SU-DHL-6 (cell line): ENCODE measurements around the gene CC2D2B.
"Not testable (repeated sequence)": the region's sequence is repeated elsewhere in the genome, so short reads cannot be mapped to it uniquely, and the experiment has no call there.

Experiments used
- H2AFZ ChIP-seq: fragments of 200-600 bp; sonication (generic); 2 replicates; pipeline ENCODE4 v1.6.1; 2014; ENCODE audit warnings: low read depth, mild to moderate bottlenecking, moderate library complexity, mixed read lengths, antibody characterized with exemption, low read length; ENCODE audit not compliant: severe bottlenecking
- H3F3A ChIP-seq: fragments of 200-600 bp; shearing (Covaris generic); 2 replicates; pipeline ENCODE4 v1.6.0; 2016; ENCODE audit warnings: antibody characterized with exemption, mild to moderate bottlenecking; ENCODE audit not compliant: insufficient read depth
- H3K27ac ChIP-seq: fragments of 200-600 bp; sonication (generic); 2 replicates; pipeline ENCODE4 v1.5.1; 2016; ENCODE audit warnings: low read depth, mild to moderate bottlenecking, low read length, moderate library complexity, mixed read lengths
- H3K27me3 ChIP-seq: fragments of 200-600 bp; sonication (generic), shearing (Covaris generic); 2 replicates; pipeline ENCODE4 v1.6.0; 2014; ENCODE audit warnings: mild to moderate bottlenecking, low read length
- H3K36me3 ChIP-seq: fragments of 200-600 bp; sonication (generic); 2 replicates; pipeline ENCODE4 v1.6.1; 2014; ENCODE audit warnings: mild to moderate bottlenecking, low read length, mixed read lengths
- H3K4me2 ChIP-seq: fragments of 300-600, 200-600 bp; shearing (Covaris generic), sonication (generic); 2 replicates; pipeline ENCODE4 v1.6.0; 2014; ENCODE audit warnings: low read length, low read depth, mild to moderate bottlenecking; ENCODE audit not compliant: poor library complexity, severe bottlenecking
- H3K4me3 ChIP-seq: fragments of 200-600 bp; sonication (generic); 2 replicates; pipeline ENCODE4 v1.5.1; 2014; ENCODE audit warnings: antibody characterized with exemption, low read length, mild to moderate bottlenecking, mixed read lengths; ENCODE audit not compliant: insufficient read depth, poor library complexity, severe bottlenecking
- H3K79me2 ChIP-seq: fragments of 200-600 bp; sonication (generic); 2 replicates; pipeline ENCODE4 v1.6.1; 2014; ENCODE audit warnings: mild to moderate bottlenecking, low read length, moderate library complexity; ENCODE audit not compliant: insufficient read depth
- H3K9ac ChIP-seq: fragments of 200-600 bp; sonication (generic); 2 replicates; pipeline ENCODE4 v1.7.0; 2014; ENCODE audit warnings: mild to moderate bottlenecking, low read length
- H3K9me2 ChIP-seq: fragments of 200-600 bp; sonication (generic); replicated peaks from 2 replicates; pipeline ENCODE4 v1.6.1; 2014; ENCODE audit warnings: low read length; ENCODE audit not compliant: insufficient read depth
- H3K9me3 ChIP-seq: fragments of 200-600 bp; sonication (generic); 2 replicates; pipeline ENCODE4 v1.6.1; 2014; ENCODE audit warnings: low read length, mixed read lengths; ENCODE audit not compliant: insufficient read depth
- H4K20me1 ChIP-seq: fragments of 200-600 bp; sonication (generic); 2 replicates; pipeline ENCODE4 v1.6.1; 2014; ENCODE audit warnings: low read depth, mild to moderate bottlenecking, antibody characterized with exemption, low read length, moderate library complexity, mixed read lengths
- EZH2phosphoT487 ChIP-seq: fragments of 200-600 bp; sonication (generic), shearing (Covaris generic); conservative IDR thresholded peaks from 2 replicates; pipeline ENCODE4 v1.6.1; 2018; ENCODE audit warnings: mild to moderate bottlenecking, antibody characterized with exemption, low read length, moderate library complexity, mixed read lengths
- TF ChIP-seq, protein P1 (sequence below): fragments of 200-600 bp; sonication (generic); IDR thresholded peaks from one replicate; pipeline ENCODE4 v1.5.1; 2017; ENCODE audit warnings: antibody characterized with exemption, mild to moderate bottlenecking, low read length, moderate library complexity; ENCODE audit not compliant: insufficient read depth, poor library complexity, severe bottlenecking

CC2D2B gene

DNA sequence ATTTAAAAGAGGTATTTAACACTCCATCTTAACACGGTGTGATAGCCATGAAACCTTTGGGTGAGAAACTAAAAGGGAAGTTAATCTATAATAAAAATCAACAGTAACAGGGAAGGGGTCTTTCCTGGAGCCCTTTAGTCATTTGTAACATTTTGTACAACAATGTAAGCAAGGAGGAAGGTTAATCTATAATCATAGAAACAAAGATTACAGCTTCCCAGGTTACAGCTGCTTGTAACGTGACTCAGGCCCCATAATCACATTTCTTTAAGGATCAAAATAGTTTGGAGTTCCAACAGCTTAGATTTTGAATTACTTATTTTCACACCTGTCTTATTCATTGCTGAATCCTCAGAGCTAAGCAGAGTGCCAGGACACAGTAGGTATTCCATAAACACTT lies 17.9 kb upstream of the CC2D2B start:
- H3K27ac ChIP-seq: no peak overlapping the region
- no peak for TF ChIP-seq EZH2phosphoT487
- TF ChIP-seq, protein P1, sequence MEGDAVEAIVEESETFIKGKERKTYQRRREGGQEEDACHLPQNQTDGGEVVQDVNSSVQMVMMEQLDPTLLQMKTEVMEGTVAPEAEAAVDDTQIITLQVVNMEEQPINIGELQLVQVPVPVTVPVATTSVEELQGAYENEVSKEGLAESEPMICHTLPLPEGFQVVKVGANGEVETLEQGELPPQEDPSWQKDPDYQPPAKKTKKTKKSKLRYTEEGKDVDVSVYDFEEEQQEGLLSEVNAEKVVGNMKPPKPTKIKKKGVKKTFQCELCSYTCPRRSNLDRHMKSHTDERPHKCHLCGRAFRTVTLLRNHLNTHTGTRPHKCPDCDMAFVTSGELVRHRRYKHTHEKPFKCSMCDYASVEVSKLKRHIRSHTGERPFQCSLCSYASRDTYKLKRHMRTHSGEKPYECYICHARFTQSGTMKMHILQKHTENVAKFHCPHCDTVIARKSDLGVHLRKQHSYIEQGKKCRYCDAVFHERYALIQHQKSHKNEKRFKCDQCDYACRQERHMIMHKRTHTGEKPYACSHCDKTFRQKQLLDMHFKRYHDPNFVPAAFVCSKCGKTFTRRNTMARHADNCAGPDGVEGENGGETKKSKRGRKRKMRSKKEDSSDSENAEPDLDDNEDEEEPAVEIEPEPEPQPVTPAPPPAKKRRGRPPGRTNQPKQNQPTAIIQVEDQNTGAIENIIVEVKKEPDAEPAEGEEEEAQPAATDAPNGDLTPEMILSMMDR: no peak
- no peak overlapping the region for H3K4me2 ChIP-seq
- H3K79me2 ChIP-seq: no peaks in the 10 kb centered on the region
- no peaks in the 10 kb centered on the region for H3K27me3 ChIP-seq
- H3F3A ChIP-seq: no peaks in the 10 kb centered on the region
- H3K9me3 ChIP-seq: no peaks in the 10 kb centered on the region
- H3K9ac ChIP-seq: no peak overlapping the region
- no peaks in the 10 kb centered on the region for H4K20me1 ChIP-seq
- H2AFZ ChIP-seq: no peak overlapping the region
- no peak overlapping the region for H3K4me3 ChIP-seq
- no peaks in the 10 kb centered on the region for H3K9me2 ChIP-seq
- H3K36me3 ChIP-seq: peaks cover 3% of the 10 kb centered on the region; the same call in 1 of the 2 replicates

DNA sequence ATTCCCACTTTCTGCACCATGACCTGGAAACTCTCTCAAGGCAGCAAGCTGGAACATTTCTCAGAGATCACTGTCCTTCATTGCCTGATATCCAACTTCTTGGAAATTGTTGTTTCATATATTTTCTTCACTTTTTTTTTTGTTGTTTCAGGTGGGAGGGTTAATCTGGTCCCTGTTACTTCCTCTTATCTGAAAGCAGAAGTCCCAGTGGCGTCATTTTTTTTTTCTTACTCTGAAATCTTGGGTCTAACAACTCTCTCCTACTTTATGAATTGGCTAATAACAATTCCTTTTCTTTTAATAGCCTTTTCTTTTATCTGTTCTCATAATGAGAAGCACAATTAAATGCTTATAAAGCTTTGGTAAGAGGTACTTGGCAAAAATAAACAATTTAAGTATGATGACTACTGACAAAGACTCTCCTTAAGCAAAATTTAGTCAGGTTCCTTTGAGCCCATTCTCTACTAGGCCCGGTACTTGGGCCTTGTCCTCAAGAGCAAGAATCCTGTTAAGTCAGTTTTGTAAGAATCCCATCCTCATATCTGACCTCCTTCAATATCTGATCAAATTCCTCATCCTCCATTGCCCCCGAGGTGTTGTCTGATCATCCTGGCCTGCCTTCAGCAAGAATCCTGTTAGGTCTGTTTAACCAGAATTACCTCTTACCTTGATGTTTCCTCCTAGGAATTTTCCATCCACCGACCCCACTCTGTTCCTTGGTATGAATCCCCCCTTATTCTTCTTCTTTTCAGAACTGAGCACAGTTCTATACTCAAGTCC lies 11.5 kb upstream of the CC2D2B start:
- H3K79me2 ChIP-seq: no peaks in the 10 kb centered on the region
- H2AFZ ChIP-seq: no peak overlapping the region
- no peaks in the 10 kb centered on the region for H4K20me1 ChIP-seq
- no peaks in the 10 kb centered on the region for H3K9me3 ChIP-seq
- peaks cover 9% of the 10 kb centered on the region; the same call in 1 of the 2 replicates for H3K36me3 ChIP-seq
- no peak overlapping the region for H3K4me3 ChIP-seq
- H3K27ac ChIP-seq: no peak overlapping the region
- H3F3A ChIP-seq: peaks cover 3% of the 10 kb centered on the region; the same call in 1 of the 2 replicates
- no peak overlapping the region for H3K9ac ChIP-seq
- no peaks in the 10 kb centered on the region for H3K9me2 ChIP-seq
- no peak for TF ChIP-seq EZH2phosphoT487
- TF ChIP-seq, protein P1: no peak
- H3K27me3 ChIP-seq: no peaks in the 10 kb centered on the region
- H3K4me2 ChIP-seq: no peak overlapping the region

GRCh38 chr10:95905897-95906580 lies 1.7 kb upstream of the CC2D2B start:
- H3K36me3 ChIP-seq, H3K4me3 ChIP-seq, H4K20me1 ChIP-seq, H3F3A ChIP-seq, H3K9ac ChIP-seq, H3K4me2 ChIP-seq, H3K27ac ChIP-seq, H3K27me3 ChIP-seq, H3K9me2 ChIP-seq, H3K9me3 ChIP-seq, H2AFZ ChIP-seq: not testable (repeated sequence)
- peaks cover 12% of the 10 kb centered on the region; the same call in 1 of the 2 replicates for H3K79me2 ChIP-seq
